IPS DF 6.9 (cell line): ENCODE measurements around the gene RIN3.

Experiments used
- DNase-seq: peaks from one replicate; pipeline ENCODE4 v3.0.0-alpha.2; 2013; ENCODE audit warnings: low read depth, low spot score
- H3K27ac ChIP-seq: one replicate; pipeline ENCODE4 v1.5.1; 2013; ENCODE audit warnings: low read length, control low read depth
- H3K27me3 ChIP-seq: 2 replicates; pipeline ENCODE4 v1.6.1; 2013; ENCODE audit warnings: mild to moderate bottlenecking, low read length; ENCODE audit not compliant: control insufficient read depth, insufficient read depth
- H3K36me3 ChIP-seq: 2 replicates; pipeline ENCODE4 v1.6.1; 2013; ENCODE audit warnings: low read length; ENCODE audit not compliant: control insufficient read depth, insufficient read depth
- H3K4me1 ChIP-seq: 2 replicates; pipeline ENCODE4 v1.6.1; 2013; ENCODE audit warnings: low read length; ENCODE audit not compliant: control insufficient read depth, insufficient read depth
- H3K4me3 ChIP-seq: 2 replicates; pipeline ENCODE4 v1.5.1; 2013; ENCODE audit warnings: mild to moderate bottlenecking, low read length
- H3K9me3 ChIP-seq: 2 replicates; pipeline ENCODE4 v1.6.1; 2013; ENCODE audit warnings: low read length, inconsistent platforms; ENCODE audit not compliant: control insufficient read depth, insufficient read depth
- WGBS: extraction: QIAGEN DNeasy Blood & Tissue Kit; methylation state at CpG from one replicate; pipeline ENCODE4 v1.1.7; 2013; ENCODE audit warnings: mixed read lengths, missing lambda C conversion rate; ENCODE audit not compliant: insufficient read length, insufficient coverage; 5-methylcytosine and 5-hydroxymethylcytosine counted together

RIN3 gene

GRCh38 chr14:92565040-92565717 is 51.6 kb downstream of the RIN3 start:
- no peaks in the 10 kb centered on the region for H3K9me3 ChIP-seq
- WGBS: no CpG with 5 or more reads among the region's 6 CpGs
- no peaks in the 10 kb centered on the region for H3K36me3 ChIP-seq
- no peaks in the 10 kb centered on the region for H3K27me3 ChIP-seq
- H3K4me3 ChIP-seq: no peak overlapping the region
- DNase-seq: no peak
- H3K4me1 ChIP-seq: no peaks in the 10 kb centered on the region
- no peak overlapping the region for H3K27ac ChIP-seq

- no peak for DNase-seq
- no peak overlapping the region for H3K27ac ChIP-seq
- no peaks in the 10 kb centered on the region for H3K9me3 ChIP-seq
- H3K36me3 ChIP-seq: no peaks in the 10 kb centered on the region
- H3K27me3 ChIP-seq: no peaks in the 10 kb centered on the region
- no peak overlapping the region for H3K4me3 ChIP-seq
- no CpG with 5 or more reads among the region's 2 CpGs for WGBS
- H3K4me1 ChIP-seq: no peaks in the 10 kb centered on the region
These were observed 52.1 kb downstream of the RIN3 start for GRCh38 chr14:92565718-92566115.

GRCh38 chr14:92567173-92567725 is 53.7 kb downstream of the RIN3 start:
- no peak overlapping the region for H3K27ac ChIP-seq
- no peaks in the 10 kb centered on the region for H3K9me3 ChIP-seq
- H3K27me3 ChIP-seq: no peaks in the 10 kb centered on the region
- no peak overlapping the region for H3K4me3 ChIP-seq
- DNase-seq: no peak
- WGBS: no CpG with 5 or more reads among the region's 2 CpGs
- no peaks in the 10 kb centered on the region for H3K4me1 ChIP-seq
- H3K36me3 ChIP-seq: no peaks in the 10 kb centered on the region

GRCh38 chr14:92568621-92569479 is 55.3 kb downstream of the RIN3 start:
- H3K4me1 ChIP-seq: peaks cover 5% of the 10 kb centered on the region; the same call in 1 of the 2 replicates
- WGBS: no CpG with 5 or more reads among the region's 16 CpGs
- H3K9me3 ChIP-seq: no peaks in the 10 kb centered on the region
- H3K27me3 ChIP-seq: no peaks in the 10 kb centered on the region
- no peak overlapping the region for H3K4me3 ChIP-seq
- DNase-seq: no peak
- H3K36me3 ChIP-seq: no peaks in the 10 kb centered on the region
- no peak overlapping the region for H3K27ac ChIP-seq

- Histone ChIP-seq H3K4me3 (no peak overlapping the region), H3K36me3 (no peaks in the 10 kb centered on the region)
These were observed 57.2 kb downstream of the RIN3 start for GRCh38 chr14:92570674-92571262.

GRCh38 chr14:92572050-92572449 is 58.5 kb downstream of the RIN3 start:
- H3K9me3 ChIP-seq: no peaks in the 10 kb centered on the region
- DNase-seq: no peak

More at GRCh38 chr14:92570674-92571262, 57.2 kb downstream of the RIN3 start:
- no CpG with 5 or more reads among the region's 6 CpGs for WGBS
- Histone ChIP-seq H3K27me3 (no peaks in the 10 kb centered on the region), H3K9me3 (no peaks in the 10 kb centered on the region), H3K4me1 (peaks cover 6% of the 10 kb centered on the region; the same call in 1 of the 2 replicates), H3K27ac (no peak overlapping the region)
- DNase-seq: no peak

GRCh38 chr14:92573761-92574498 is 60.3 kb downstream of the RIN3 start:
- DNase-seq: no peak
- H3K27me3 ChIP-seq: no peaks in the 10 kb centered on the region
- no peak overlapping the region for H3K4me3 ChIP-seq
- H3K36me3 ChIP-seq: no peaks in the 10 kb centered on the region
- WGBS: no CpG with 5 or more reads among the region's 8 CpGs
- peaks cover 6% of the 10 kb centered on the region; the same call in 1 of the 2 replicates for H3K4me1 ChIP-seq
- no peak overlapping the region for H3K27ac ChIP-seq
- no peaks in the 10 kb centered on the region for H3K9me3 ChIP-seq

More at GRCh38 chr14:92572050-92572449, 58.5 kb downstream of the RIN3 start:
- Histone ChIP-seq H3K27ac (no peak overlapping the region), H3K4me3 (no peak overlapping the region), H3K27me3 (no peaks in the 10 kb centered on the region), H3K4me1 (peaks cover 6% of the 10 kb centered on the region; the same call in 1 of the 2 replicates), H3K36me3 (no peaks in the 10 kb centered on the region)
- WGBS: no CpG with 5 or more reads among the region's 10 CpGs

- WGBS: no CpG with 5 or more reads among the region's 7 CpGs
- Histone ChIP-seq H3K4me3 (no peak overlapping the region), H3K27me3 (no peaks in the 10 kb centered on the region), H3K4me1 (peaks cover 6% of the 10 kb centered on the region; the same call in 1 of the 2 replicates), H3K27ac (no peak overlapping the region), H3K9me3 (no peaks in the 10 kb centered on the region), H3K36me3 (no peaks in the 10 kb centered on the region)
- DNase-seq: no peak
These were observed 61.6 kb downstream of the RIN3 start for GRCh38 chr14:92575061-92575747.

- Histone ChIP-seq H3K9me3 (no peaks in the 10 kb centered on the region), H3K27me3 (no peaks in the 10 kb centered on the region), H3K4me3 (no peak overlapping the region), H3K36me3 (no peaks in the 10 kb centered on the region), H3K4me1 (peaks cover 6% of the 10 kb centered on the region; the same call in 1 of the 2 replicates), H3K27ac (no peak overlapping the region)
- no peak for DNase-seq
- no CpG with 5 or more reads among the region's 7 CpGs for WGBS
These were observed 62.2 kb downstream of the RIN3 start for GRCh38 chr14:92575748-92576303.
